Kidney epithelial cell (primary cell): ENCODE data around the gene ANKRD36B. TPM values are rescaled to one million over a fixed set of nuclear protein-coding genes. Genes with fewer than 3 reads are reported as not detected.
"Not testable (repeated sequence)": the region's sequence is repeated elsewhere in the genome, so short reads cannot be mapped to it uniquely, and the experiment has no call there.

Experiments used
- DNase-seq: peaks from one replicate; pipeline ENCODE4 v3.0.0-alpha.2; 2010; ENCODE audit warnings: low read depth
- H3K27me3 ChIP-seq: 2 replicates; pipeline ENCODE4 v1.6.0; 2011; ENCODE audit warnings: low read length; ENCODE audit not compliant: control insufficient read depth, insufficient read depth
- H3K36me3 ChIP-seq: 2 replicates; pipeline ENCODE4 v1.5.1; 2011; ENCODE audit warnings: low read length; ENCODE audit not compliant: control insufficient read depth, insufficient read depth
- H3K4me3 ChIP-seq: 2 replicates; pipeline ENCODE4 v1.5.1; 2011; ENCODE audit warnings: low read depth, mild to moderate bottlenecking, control low read depth, low read length
- total RNA-seq: library from RNA; depleted of rRNA; stranded (reverse); fragments of >200 nt; gene quantifications from 2 replicates; pipeline ENCODE4 v1.2.3, GENCODE V29; 2015
- TF ChIP-seq, protein P1 (sequence below): IDR thresholded peaks from 2 replicates; pipeline ENCODE4 v1.5.1; 2011; ENCODE audit warnings: mild to moderate bottlenecking, moderate library complexity, low read length, control low read depth, inconsistent platforms; ENCODE audit not compliant: insufficient read depth, poor library complexity, severe bottlenecking

ANKRD36B gene
- total RNA-seq = 7.5 and 9.9 TPM in 2 replicates

DNA sequence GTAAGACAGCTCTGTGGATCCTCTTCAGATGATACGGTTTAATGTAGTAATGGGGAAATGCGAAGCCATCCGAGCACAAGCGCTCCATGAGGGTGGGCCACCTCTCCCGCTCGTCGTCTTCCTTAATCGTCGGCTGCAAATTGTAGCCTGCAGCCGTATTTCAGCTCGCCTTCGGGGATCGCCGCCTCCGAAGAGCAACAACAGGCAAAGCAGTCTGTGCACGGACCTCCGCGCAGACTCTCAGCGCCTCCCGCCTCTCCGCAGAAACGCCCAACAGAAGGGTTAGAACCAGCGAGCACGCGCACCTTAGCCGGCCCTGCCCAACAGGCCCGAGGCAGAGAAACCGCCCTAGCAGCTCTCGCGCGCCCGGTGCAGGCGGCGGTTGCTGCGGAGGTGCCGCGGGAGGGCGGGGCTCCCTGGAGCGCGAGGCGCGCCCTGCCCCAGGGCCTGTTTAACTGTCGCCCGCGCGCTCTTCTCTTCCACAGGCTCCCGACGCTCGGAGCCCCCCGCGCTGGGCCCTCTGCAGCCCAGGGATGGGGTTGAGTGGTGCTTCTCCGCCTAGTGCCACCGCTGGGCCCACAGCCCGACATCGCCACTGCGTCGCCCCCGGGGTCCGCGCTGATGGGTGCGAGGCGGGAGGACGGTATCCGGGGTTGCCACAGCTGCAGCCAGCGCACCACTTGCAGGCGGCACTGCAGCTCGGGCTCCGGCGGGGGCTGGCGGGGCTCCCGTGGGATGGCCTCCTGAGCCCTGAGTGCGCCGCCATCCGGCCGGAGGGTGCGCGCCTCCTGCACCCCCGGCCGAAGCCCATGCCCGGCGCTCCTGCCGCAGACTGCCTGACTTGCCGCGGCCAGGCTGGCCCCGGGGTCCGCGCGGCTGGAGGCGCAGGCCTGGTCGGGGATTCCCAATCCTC lies at the start of gene ANKRD36B:
ANKRD36B (minus strand) TSS at position 280 of the 913 bp plus-strand sequence; CDS start at position 88, 192 bp downstream.
- DNase-seq = peak; percentile 35
- H3K27me3 ChIP-seq, H3K36me3 ChIP-seq: not testable (repeated sequence)
- peak within 1 kb of the TSS; percentile 72 for H3K4me3 ChIP-seq

DNA sequence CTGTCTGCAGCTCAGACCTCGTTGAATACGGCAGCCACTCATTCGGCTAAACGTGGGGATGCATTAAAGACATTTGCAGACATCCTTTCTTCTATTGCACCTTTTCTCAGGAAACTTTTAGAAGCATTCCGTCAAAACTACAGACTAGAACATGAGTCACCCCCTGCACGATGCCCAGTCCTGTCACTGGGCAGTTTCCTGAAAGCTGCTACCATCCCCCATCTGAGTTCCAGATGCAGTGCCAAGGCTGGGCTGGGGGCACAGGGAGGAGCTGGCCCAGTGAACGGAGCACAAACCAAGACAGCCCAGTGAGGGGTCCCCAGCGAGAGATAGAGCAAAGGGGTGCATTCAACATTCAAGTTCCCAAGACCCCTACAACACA lies 36.4 kb upstream of the ANKRD36B start:
- DNase-seq, H3K4me3 ChIP-seq, H3K27me3 ChIP-seq, H3K36me3 ChIP-seq: not testable (repeated sequence)

DNA sequence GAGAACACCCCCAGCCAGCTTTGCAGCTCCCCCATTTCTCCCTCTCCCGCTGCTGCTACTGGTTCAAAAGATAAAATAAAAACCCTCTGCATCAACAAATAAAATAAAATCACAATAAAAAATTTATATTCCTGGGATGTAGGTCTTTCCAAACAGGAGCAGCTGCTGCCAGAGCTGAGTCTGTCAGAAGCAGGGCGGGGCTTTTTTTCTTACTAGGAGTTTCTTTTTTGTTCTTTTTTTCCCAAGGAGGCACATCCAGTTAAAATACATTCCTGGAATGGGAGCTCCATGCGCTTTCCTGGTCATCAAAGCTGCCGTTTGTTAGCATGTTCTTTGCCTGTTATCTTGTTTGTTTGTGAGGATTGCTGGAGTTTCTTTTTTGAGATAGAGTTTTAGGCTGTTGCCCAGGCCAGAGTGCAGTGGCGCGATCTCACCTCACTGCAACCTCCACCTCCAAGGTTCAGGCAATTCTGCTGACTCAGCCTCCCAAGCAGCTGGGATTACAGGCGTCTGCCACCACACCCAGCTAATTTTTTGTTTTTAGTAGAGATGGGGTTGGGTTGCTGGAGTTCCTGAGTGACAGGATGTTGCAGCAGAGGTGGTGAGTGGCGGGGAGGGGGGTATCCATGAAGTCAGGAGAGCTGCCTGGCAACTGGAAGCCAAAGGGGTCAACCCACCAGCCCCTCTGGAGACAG lies 35.8 kb upstream of the ANKRD36B start:
- not testable (repeated sequence) for H3K27me3 ChIP-seq, H3K36me3 ChIP-seq, DNase-seq, H3K4me3 ChIP-seq

DNA sequence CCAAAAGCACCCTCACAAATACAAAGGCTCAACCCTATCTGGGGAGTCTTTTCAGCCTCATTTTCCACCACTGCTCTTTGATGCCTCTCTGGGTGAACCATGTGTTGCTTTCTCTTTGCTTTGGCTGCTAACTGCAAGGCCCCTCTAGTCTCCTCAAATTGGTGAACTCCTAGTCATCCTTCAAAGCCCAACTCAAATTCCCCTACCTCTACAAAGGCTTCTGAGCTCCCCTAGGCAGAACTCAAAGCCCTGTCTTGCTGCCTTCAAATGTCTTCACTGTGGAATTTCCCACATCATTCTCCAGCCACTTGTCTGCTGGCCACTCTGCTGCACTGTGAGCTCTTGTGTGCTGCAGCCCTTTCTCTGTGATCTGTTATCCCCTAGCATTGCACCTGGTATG lies 33.3 kb upstream of the ANKRD36B start:
- not testable (repeated sequence) for DNase-seq, H3K36me3 ChIP-seq, H3K4me3 ChIP-seq, H3K27me3 ChIP-seq

DNA sequence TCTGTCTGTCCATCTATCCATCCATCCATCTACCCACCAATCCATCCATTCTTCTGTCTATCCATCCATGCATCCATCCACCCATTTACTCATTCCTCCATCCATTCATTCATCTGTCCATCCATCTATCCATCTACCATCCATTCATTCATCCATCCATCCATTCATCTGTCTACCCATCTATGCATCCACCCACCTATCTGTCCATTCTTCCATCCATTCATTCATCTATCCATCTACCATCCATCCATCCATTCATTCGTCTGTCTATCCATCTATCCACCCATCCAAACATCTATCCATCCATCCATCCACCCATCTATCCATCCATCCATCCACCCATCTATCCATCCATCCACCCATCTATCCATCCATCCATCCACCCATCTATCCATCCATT lies 30.8 kb upstream of the ANKRD36B start:
- not testable (repeated sequence) for H3K36me3 ChIP-seq, H3K27me3 ChIP-seq, DNase-seq, H3K4me3 ChIP-seq

DNA sequence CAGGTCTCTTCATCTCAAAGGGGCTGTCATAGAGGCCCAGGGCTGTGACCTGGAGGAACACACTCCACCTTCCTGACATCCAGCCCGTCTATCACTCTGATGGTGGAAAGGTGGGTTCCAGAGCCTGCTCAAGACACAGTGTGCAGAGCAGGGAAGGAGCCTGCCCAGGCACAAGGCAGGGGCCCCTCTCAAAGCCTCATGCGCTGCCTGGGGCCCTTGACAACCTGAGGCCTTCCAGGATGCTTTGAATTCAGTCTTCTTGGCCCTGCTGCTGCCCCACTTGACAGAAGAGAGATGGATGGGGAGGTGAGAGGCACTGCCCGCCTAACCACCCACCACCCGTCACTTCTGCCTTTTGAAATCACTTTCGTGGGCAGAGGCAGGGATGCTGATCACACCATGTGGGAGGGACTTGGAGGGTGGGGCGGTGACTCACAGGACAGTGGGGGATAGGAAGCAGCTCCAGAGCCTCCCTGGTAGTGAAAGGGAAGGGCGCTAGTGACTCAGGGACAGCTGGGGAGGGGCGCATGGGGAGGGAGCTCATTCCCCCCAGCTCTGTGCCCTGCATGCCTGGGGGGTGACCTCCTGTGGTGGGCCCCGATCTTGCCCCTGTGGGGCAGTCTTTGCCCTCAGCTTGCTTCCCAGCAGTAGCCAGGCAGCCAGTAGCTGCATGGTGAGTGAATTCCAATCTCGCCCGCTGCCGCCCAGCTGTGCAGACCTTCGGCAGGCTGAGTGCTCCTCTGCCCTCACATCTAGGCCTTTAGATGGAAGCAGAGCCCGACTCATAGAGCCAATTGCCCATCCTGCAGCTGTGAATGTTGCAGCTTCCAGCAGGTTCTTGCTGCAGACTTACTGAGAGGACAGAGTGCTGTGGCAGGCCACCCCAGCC lies 29.5 kb upstream of the ANKRD36B start:
- not testable (repeated sequence) for H3K36me3 ChIP-seq, H3K4me3 ChIP-seq, H3K27me3 ChIP-seq
- peak; percentile 16 for DNase-seq

- no peak for DNase-seq
- no peaks in the 10 kb centered on the region for H3K27me3 ChIP-seq
- no peak overlapping the region for H3K4me3 ChIP-seq
- no peaks in the 10 kb centered on the region for H3K36me3 ChIP-seq
- TF ChIP-seq, protein P1, sequence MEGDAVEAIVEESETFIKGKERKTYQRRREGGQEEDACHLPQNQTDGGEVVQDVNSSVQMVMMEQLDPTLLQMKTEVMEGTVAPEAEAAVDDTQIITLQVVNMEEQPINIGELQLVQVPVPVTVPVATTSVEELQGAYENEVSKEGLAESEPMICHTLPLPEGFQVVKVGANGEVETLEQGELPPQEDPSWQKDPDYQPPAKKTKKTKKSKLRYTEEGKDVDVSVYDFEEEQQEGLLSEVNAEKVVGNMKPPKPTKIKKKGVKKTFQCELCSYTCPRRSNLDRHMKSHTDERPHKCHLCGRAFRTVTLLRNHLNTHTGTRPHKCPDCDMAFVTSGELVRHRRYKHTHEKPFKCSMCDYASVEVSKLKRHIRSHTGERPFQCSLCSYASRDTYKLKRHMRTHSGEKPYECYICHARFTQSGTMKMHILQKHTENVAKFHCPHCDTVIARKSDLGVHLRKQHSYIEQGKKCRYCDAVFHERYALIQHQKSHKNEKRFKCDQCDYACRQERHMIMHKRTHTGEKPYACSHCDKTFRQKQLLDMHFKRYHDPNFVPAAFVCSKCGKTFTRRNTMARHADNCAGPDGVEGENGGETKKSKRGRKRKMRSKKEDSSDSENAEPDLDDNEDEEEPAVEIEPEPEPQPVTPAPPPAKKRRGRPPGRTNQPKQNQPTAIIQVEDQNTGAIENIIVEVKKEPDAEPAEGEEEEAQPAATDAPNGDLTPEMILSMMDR = no peak
Observed at GRCh38 chr2:97617911-97618310, 28.2 kb upstream of the ANKRD36B start.

GRCh38 chr2:97615746-97616145 lies 26.1 kb upstream of the ANKRD36B start:
- not testable (repeated sequence) for DNase-seq, H3K27me3 ChIP-seq

DNA sequence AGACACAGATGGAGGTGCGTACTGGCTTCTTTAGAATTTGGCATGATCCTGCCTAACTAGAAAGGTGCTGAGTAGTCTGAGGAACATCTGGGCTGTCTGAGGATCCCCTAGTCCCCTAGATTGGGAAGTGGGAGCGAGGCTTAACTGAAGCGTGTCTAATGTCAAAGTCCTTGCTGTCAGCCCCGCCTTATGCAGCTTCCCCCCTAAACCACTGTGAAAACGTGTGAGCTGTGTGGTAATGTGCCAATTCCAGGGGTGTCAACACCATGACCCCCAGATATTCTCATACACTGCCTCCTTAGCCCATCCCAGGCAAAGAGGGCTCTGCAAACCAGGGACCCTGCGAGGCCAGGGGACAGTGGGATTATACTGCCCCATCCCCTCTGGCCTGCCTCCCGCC lies 22.2 kb upstream of the ANKRD36B start:
- not testable (repeated sequence) for H3K27me3 ChIP-seq, H3K4me3 ChIP-seq, H3K36me3 ChIP-seq, DNase-seq

More at GRCh38 chr2:97615746-97616145, 26.1 kb upstream of the ANKRD36B start:
- H3K36me3 ChIP-seq, H3K4me3 ChIP-seq: not testable (repeated sequence)

DNA sequence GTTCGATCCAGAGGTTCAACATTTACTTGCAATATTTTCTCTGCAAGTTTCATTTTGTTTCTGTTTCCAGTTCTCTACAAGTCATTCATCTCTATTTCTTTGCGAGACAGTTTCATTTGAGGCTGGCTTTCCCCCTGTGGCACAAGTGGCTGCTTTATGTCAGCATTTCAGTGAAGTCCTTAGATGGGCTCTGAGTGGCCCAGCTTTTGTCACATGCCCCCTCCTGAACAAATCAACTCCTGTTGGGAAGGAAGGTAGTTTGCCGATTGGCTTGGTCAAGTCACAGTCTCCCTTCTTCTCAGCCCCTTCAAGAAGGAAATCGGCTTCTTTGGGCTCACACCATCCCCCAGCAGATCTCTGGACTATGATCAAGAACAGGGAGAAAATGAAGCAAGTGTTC lies 19.1 kb upstream of the ANKRD36B start:
- not testable (repeated sequence) for DNase-seq, H3K27me3 ChIP-seq, H3K4me3 ChIP-seq, H3K36me3 ChIP-seq

GRCh38 chr2:97605524-97606339 lies 16.1 kb upstream of the ANKRD36B start:
- DNase-seq, H3K36me3 ChIP-seq, H3K27me3 ChIP-seq, H3K4me3 ChIP-seq: not testable (repeated sequence)

DNA sequence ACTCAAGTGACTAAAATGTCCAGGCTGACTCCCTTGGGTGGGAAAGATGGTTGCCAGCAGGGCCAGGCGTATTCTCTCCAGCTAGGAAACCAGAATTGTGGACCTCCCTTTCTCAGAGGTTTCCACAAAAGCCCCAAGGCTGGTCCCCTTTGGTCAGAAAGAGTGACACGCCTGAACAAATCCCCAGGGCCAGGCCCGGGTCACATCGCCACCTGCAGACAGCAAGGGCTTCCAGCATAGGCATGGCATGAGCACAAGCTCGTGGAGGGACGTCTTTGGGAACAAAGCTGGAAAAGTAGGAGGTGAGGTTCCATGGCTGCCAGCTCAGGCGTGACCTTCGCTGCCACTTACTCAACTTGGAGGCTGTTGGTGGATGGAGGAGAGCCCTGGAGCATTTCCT lies 15.4 kb upstream of the ANKRD36B start:
- not testable (repeated sequence) for H3K36me3 ChIP-seq, H3K4me3 ChIP-seq, H3K27me3 ChIP-seq, DNase-seq
